Activated naive CD4-positive, alpha-beta T cell treated with anti-CD3 and anti-CD28 coated beads, Interleukin-2, amount 50 U/mL, for 24 hours (primary cell): ENCODE results near the gene NAGPA.

Experiments
- H3K27ac Mint-ChIP-seq: one replicate; pipeline ENCODE4 v1.8.0; 2021; ENCODE audit warnings: mild to moderate bottlenecking, mixed read lengths
- H3K27me3 Mint-ChIP-seq: one replicate; pipeline ENCODE4 v1.8.0; 2021; ENCODE audit warnings: mixed read lengths
- H3K36me3 Mint-ChIP-seq: one replicate; pipeline ENCODE4 v1.8.0; 2021; ENCODE audit warnings: mixed read lengths
- H3K4me1 Mint-ChIP-seq: one replicate; pipeline ENCODE4 v1.8.0; 2021; ENCODE audit warnings: mixed read lengths
- H3K4me3 Mint-ChIP-seq: one replicate; pipeline ENCODE4 v1.8.0; 2021; ENCODE audit warnings: mild to moderate bottlenecking, mixed read lengths
- H3K9me3 Mint-ChIP-seq: one replicate; pipeline ENCODE4 v1.8.0; 2021; ENCODE audit warnings: mixed read lengths

Gene NAGPA

GRCh38 chr16:5044011-5044540 is 10.3 kb upstream of the NAGPA start:
- Mint-ChIP-seq H3K36me3 (peaks cover 7% of the 10 kb centered on the region), H3K4me1 (no peaks in the 10 kb centered on the region), H3K27me3 (no peaks in the 10 kb centered on the region), H3K9me3 (no peaks in the 10 kb centered on the region), H3K4me3 (no peak overlapping the region), H3K27ac (no peak overlapping the region)

DNA sequence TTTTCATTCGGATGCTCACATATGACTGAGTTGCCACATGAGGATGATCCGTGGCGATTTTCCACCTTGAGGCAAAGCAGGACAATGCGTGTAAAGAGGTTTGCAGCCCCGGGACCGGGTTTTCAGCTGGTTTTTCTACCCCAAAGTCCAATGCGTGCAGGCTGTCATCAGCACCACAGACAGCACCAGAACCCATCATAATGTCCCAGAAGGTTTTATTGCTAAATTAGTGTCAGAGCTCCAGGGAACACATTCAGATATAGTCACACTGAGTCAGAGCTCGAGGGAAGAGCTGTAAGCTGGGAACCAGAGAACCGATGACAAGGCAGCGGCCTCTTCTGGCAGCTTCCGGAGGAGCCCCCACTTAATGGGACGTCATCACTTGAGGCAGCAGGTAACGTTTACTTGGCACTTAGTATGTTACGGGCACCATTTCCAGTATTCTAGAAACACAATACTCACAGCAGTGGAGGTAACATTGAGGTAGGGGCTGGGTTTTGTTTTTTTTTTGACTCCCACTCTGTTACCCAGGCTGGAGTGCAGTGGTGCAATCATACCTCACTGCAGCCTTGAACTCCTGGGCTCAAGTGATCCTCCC is 8.9 kb upstream of the NAGPA start:
- Mint-ChIP-seq H3K27me3 (no peaks in the 10 kb centered on the region), H3K4me1 (no peaks in the 10 kb centered on the region), H3K9me3 (no peaks in the 10 kb centered on the region), H3K27ac (no peak overlapping the region), H3K4me3 (no peak overlapping the region), H3K36me3 (peaks cover 2% of the 10 kb centered on the region)

DNA sequence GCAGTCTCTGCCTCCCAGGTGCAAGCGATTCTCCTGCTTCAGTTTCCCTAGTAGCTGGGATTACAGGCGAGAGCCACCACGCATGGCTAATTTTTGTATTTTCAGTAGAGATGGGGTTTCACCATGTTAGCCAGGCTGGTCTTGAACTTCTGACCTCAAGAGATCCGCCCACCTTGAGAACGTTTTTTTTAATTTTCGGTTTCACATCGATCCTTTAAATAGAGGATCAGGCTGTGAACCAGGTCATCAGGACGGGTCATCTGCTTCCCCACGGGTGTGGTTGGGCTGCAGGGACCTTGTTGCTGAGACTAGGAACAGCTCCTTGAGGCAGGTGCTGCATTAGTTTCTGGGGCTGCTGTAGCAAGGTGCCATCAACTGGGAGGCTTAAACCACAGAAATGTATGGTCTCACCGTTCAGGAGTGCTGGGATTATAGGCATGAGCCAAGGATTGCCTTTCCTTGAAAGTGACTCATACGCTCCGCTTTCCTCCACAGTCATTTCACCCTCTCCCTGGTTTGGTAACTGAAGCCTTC is 7.9 kb upstream of the NAGPA start:
- Mint-ChIP-seq H3K9me3 (no peaks in the 10 kb centered on the region), H3K4me1 (no peaks in the 10 kb centered on the region), H3K4me3 (no peak overlapping the region), H3K27ac (no peak overlapping the region), H3K27me3 (no peaks in the 10 kb centered on the region), H3K36me3 (peaks cover 2% of the 10 kb centered on the region)

- Mint-ChIP-seq H3K4me3 (no peak overlapping the region), H3K4me1 (no peaks in the 10 kb centered on the region), H3K27me3 (no peaks in the 10 kb centered on the region), H3K36me3 (no peaks in the 10 kb centered on the region), H3K9me3 (no peaks in the 10 kb centered on the region), H3K27ac (no peak overlapping the region)
These were observed 6.7 kb upstream of the NAGPA start for GRCh38 chr16:5040451-5040850.

DNA sequence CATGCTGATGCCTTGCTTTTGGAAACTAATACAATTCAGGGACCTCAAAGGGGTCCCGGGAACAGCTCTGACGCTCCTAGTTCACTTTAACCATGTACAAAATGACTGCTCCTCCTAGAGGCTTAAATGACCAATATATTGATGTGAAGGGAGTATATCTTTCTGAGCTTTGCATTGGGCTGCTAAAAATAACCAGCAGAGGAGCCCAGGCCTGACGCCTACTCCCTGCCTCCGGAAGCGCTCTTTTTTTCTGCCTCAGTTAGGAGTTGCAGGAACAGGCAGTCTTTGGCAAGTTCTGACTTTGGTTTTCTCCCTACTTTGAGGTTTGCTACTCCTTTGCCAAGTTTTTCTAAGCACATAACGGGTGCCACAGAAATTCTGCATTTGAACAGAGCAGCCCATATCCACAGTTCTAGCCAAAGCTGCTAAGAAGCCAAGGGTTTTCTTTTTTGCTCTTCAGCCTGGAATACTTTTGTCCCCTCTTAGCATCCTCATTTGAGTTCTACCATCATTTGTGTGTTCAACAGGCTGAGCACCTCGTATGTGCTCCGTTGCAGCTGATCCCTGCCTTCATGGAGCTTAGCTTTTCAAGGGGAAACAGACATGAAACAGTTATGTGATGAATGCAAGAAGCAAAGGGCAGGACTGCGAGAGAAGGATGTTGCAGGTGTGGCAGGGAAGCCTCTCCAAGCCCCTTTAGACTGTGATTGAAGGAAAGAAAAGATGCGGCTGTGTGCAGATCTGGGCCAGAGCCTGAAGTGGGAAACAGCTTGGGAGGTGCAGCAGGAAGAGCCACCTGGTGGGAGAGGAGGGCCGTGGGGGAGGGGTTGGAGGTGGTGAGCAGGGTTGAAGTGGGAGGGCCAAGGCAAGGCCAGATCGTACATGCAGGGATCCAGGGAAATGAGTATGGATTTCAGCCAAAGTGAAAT is 2.8 kb upstream of the NAGPA start:
- Mint-ChIP-seq H3K9me3 (no peaks in the 10 kb centered on the region), H3K27ac (no peak overlapping the region), H3K4me1 (peaks cover 27% of the 10 kb centered on the region), H3K27me3 (no peaks in the 10 kb centered on the region), H3K36me3 (no peaks in the 10 kb centered on the region), H3K4me3 (no peak overlapping the region)

- Mint-ChIP-seq H3K27ac (no peak overlapping the region), H3K27me3 (no peaks in the 10 kb centered on the region), H3K4me1 (peaks cover 27% of the 10 kb centered on the region), H3K9me3 (no peaks in the 10 kb centered on the region), H3K36me3 (no peaks in the 10 kb centered on the region), H3K4me3 (no peak overlapping the region)
These were observed 2.1 kb upstream of the NAGPA start for GRCh38 chr16:5035909-5036227.

- H3K4me3 Mint-ChIP-seq, result peak overlapping the region; percentile 88
- H3K9me3 Mint-ChIP-seq, result no peaks in the 10 kb centered on the region
- H3K36me3 Mint-ChIP-seq, result no peaks in the 10 kb centered on the region
- no peaks in the 10 kb centered on the region for H3K27me3 Mint-ChIP-seq
- H3K27ac Mint-ChIP-seq, result peak overlapping the region; percentile 95
- H3K4me1 Mint-ChIP-seq, result peaks cover 27% of the 10 kb centered on the region
These were observed 410 bp upstream of the NAGPA start for GRCh38 chr16:5034167-5034523.

DNA sequence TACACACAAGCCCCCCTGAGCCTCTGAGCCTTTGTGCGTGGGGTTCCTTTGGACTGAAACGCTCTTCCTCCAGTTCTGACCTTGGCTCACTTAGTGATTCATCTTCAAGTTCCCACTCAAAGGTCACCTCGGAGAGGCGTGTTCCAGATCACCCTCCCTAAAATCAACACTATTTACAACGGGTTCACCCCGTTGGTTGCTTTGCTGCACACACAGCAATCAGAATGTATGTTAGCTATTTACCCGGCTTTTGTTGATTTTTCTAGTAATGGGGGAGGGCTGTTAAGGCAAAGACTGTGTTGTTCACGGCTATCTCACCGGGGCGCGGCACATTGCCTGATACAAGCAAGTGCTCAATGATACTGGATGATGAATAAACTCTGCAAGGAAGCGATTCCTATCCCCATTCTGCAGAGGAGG is 977 bp downstream of the NAGPA start:
- H3K9me3 Mint-ChIP-seq, result no peaks in the 10 kb centered on the region
- H3K4me3 Mint-ChIP-seq, result peak overlapping the region; percentile 83
- H3K27me3 Mint-ChIP-seq, result no peaks in the 10 kb centered on the region
- peak overlapping the region; percentile 82 for H3K27ac Mint-ChIP-seq
- H3K36me3 Mint-ChIP-seq, result no peaks in the 10 kb centered on the region
- peaks cover 27% of the 10 kb centered on the region for H3K4me1 Mint-ChIP-seq

- H3K36me3 Mint-ChIP-seq, result no peaks in the 10 kb centered on the region
- H3K27me3 Mint-ChIP-seq, result no peaks in the 10 kb centered on the region
These were observed 2.1 kb downstream of the NAGPA start for GRCh38 chr16:5031601-5032000.

DNA sequence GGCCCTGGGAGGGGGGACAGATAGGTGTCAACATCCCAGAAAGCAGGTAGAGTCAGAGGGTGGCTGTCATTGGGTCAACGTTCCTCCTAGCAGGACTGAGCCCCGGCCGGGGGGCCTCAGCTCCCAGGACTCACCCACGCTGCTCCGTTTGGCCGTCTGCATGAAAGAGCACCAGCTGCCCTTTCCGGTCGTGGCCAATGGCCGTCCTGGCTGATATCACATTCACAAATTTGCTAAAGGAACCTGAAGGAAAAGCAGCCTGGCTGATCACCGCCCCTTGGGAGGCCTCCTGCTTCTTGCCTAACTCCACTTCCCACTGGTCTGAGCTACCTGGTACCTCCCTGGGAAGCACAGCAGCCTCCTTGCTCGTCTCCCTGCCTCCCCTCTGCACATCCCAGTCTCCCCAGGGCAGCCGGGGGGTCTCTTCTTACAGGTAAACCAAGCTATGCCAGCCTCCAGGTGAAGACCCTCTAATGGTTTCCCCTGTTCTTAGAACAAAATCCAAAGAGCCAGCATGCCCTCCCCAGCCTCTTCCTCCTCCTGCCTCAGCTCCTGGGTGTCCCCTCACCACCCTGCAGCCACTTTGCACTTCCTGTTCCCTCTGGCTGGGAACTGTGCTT is 3.4 kb downstream of the NAGPA start:
- H3K9me3 Mint-ChIP-seq, result no peaks in the 10 kb centered on the region
- H3K4me1 Mint-ChIP-seq, result peaks cover 27% of the 10 kb centered on the region
- no peaks in the 10 kb centered on the region for H3K27me3 Mint-ChIP-seq
- H3K4me3 Mint-ChIP-seq, result no peak overlapping the region
- H3K27ac Mint-ChIP-seq, result no peak overlapping the region
- no peaks in the 10 kb centered on the region for H3K36me3 Mint-ChIP-seq

More at GRCh38 chr16:5031601-5032000, 2.1 kb downstream of the NAGPA start:
- H3K4me3 Mint-ChIP-seq, result peak overlapping the region; percentile 42
- H3K9me3 Mint-ChIP-seq, result no peaks in the 10 kb centered on the region
- no peak overlapping the region for H3K27ac Mint-ChIP-seq
- peaks cover 27% of the 10 kb centered on the region for H3K4me1 Mint-ChIP-seq

GRCh38 chr16:5028950-5029475 is 4.7 kb downstream of the NAGPA start:
- no peaks in the 10 kb centered on the region for H3K27me3 Mint-ChIP-seq
- no peak overlapping the region for H3K27ac Mint-ChIP-seq
- no peaks in the 10 kb centered on the region for H3K9me3 Mint-ChIP-seq
- no peaks in the 10 kb centered on the region for H3K36me3 Mint-ChIP-seq
- H3K4me3 Mint-ChIP-seq, result no peak overlapping the region
- peaks cover 15% of the 10 kb centered on the region for H3K4me1 Mint-ChIP-seq

DNA sequence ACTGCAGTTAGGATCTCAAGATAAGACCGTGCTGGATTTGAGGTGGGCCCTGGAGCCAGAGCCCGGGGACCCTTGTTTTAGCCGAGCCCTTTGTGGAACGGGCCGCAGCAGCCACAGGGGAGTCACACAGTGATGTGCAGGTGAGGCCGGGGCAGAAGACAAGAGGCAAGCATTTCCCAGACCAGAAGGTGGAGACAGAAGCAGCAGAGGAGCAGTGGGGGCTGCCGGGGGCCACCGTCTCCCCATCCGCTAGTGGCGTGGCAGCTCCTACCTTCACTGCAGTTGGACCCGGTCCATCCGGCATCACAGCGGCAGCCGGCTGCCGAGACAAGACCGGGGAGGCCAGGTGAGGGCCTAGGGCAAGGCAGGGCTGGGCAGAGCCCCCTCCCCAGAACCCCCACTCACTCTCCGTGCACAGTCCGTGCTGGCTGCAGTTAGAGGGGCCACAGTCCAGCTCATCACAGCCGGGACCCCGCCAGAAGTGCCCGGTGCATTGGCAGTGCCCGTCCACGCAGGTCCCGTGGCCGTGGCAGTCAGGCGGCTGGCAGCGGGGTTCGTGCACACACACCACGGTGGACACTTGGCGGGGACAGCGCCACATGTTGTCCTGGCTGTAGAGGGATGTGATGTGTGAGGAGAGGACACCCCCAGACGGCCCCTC is 6.0 kb downstream of the NAGPA start:
- Mint-ChIP-seq H3K27ac (no peak overlapping the region), H3K9me3 (no peaks in the 10 kb centered on the region), H3K4me3 (no peak overlapping the region), H3K36me3 (no peaks in the 10 kb centered on the region), H3K27me3 (no peaks in the 10 kb centered on the region), H3K4me1 (peaks cover 9% of the 10 kb centered on the region)

- H3K27me3 Mint-ChIP-seq, result no peaks in the 10 kb centered on the region
- no peaks in the 10 kb centered on the region for H3K36me3 Mint-ChIP-seq
- H3K4me3 Mint-ChIP-seq, result no peak overlapping the region
- no peaks in the 10 kb centered on the region for H3K9me3 Mint-ChIP-seq
- H3K27ac Mint-ChIP-seq, result no peak overlapping the region
- H3K4me1 Mint-ChIP-seq, result peaks cover 5% of the 10 kb centered on the region
These were observed 6.6 kb downstream of the NAGPA start for GRCh38 chr16:5027086-5027485.

DNA sequence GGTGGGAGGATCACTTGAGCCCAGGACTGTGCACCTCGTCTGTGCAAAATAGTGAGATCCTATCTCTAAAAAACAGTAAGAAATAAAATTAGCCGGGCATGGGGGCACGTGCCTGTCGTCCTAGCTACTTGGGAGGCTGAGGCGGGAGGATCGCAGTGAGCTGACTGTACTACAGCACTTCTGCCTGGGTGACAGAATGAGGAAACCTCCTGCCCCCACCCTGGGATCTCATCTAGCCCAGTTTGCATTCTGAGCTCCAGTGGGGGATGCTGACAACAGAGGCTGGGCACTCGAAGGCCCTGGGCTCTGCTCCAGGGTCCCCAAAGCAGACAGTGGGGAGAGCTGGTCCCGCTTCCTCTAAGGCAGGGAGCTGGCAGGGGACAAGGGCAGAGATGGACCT is 7.1 kb downstream of the NAGPA start:
- Mint-ChIP-seq H3K36me3 (no peaks in the 10 kb centered on the region), H3K4me1 (peaks cover 1% of the 10 kb centered on the region), H3K27ac (no peak overlapping the region), H3K27me3 (peaks cover under 1% of the 10 kb centered on the region), H3K4me3 (no peak overlapping the region), H3K9me3 (no peaks in the 10 kb centered on the region)

GRCh38 chr16:5025171-5025632 is 8.5 kb downstream of the NAGPA start:
- Mint-ChIP-seq H3K27ac (no peak overlapping the region), H3K4me3 (no peak overlapping the region), H3K9me3 (no peaks in the 10 kb centered on the region), H3K4me1 (no peaks in the 10 kb centered on the region), H3K27me3 (peaks cover 1% of the 10 kb centered on the region), H3K36me3 (no peaks in the 10 kb centered on the region)
